ENCODE results near the gene TMEM209.

GRCh38 chr7:130150587-130150986 lies 54.6 kb downstream of the TMEM209 start:
- TF ChIP-seq POLR2A (IDR thresholded peaks at IDR 0.05) (no peak), CTCF (IDR thresholded peaks at IDR 0.05) (no peak)

Measured in body of pancreas (tissue), 4 donors.